ENCODE measurements around the gene CLSTN3.

The CLSTN3 gene

DNA sequence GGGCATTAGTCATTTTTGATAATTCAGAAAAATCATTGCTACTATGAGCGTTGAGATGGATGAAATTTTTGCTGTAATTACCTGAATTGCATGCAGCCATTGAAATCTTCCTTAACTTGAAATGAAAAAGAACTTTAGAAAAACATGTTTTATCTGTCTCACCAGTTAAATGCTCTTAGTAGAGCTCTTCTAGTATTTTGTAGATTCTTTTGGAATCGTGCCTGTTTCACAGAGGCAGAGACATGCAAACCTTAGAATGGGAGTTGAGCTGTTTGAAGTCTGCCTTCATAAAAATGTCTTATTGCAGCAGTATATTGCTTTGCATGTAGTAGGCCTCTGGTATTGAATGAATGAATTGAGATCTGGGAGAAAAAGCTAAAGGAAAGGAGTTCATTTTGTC lies 63.5 kb downstream of the CLSTN3 start:
- DNase-seq, result no peak

DNA sequence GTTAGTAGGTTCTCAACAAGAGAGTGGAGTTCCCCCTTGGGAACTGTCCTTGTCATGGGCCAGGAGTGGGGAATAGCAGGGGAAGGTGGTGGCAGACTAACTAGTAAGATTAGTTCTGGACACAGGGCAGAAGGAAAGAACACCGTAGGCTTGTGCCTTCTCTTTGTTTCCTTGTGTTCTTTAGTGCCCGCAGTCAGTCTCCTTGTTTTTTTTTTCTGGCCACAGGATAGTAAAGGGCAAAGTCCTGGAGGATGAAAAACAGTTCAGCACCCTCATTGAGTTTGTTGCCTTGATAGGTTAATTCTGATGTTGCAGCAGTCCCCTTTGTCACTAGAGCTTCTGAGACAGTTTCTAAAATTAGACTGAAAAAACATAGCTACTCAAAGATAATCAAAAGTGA lies 67.7 kb downstream of the CLSTN3 start:
- no peak for DNase-seq

DNA sequence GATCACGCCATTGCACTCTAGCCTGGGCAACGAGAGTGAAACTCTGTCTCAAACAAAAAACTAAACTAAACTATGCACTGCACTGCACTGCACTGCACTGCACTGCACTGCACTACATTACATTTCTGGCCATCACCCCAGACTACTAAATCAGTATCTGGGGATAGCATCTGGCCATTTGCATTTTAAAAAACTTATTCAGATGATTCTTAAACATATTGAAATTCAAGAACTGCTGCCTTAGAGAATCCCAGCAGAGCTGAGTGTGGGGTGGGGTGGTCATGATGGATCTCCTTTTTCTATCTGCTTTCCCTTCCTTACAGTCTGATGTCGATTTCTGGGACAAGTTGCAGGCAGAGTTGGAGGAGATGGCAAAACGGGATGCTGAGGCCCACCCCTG lies 72.9 kb downstream of the CLSTN3 start:
- no peak for DNase-seq

DNA sequence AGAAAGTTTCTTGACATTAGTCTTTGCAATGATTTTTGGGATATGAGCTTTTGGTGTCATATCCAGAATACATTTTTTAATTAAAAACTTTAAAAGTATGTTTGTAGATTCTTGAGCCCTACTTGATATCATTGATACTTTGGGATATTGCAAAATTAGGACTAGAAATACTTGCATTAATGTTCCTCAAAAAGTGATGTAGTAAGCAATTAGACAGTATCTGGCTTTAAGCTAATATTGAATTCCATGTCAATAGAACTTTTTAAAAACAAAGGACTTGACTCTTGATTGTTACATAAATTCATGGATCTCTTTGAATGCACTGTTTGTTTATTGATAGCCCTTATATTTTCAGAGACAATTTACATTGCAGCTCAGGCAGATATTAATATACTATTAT lies 74.9 kb downstream of the CLSTN3 start:
- DNase-seq, result no peak

DNA sequence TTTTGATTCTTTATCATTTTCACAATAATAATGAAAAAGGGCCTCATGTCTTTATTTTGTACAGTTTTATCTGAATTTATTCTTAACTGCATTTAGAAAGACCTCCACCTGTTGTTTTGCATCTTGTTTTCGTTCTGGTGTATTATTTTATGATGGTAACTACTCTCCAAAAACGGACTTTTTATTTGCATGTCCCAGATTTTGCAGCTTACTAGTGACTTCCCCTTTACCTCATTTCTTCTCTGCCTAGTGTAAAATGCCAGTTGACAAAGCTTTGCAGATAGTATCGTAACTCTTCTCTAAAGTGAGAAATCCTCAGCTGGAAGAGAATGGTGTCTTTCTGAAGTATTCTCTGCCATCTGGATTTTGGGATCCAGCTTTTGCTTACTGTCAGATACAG lies 76.5 kb downstream of the CLSTN3 start:
- no peak for DNase-seq

DNA sequence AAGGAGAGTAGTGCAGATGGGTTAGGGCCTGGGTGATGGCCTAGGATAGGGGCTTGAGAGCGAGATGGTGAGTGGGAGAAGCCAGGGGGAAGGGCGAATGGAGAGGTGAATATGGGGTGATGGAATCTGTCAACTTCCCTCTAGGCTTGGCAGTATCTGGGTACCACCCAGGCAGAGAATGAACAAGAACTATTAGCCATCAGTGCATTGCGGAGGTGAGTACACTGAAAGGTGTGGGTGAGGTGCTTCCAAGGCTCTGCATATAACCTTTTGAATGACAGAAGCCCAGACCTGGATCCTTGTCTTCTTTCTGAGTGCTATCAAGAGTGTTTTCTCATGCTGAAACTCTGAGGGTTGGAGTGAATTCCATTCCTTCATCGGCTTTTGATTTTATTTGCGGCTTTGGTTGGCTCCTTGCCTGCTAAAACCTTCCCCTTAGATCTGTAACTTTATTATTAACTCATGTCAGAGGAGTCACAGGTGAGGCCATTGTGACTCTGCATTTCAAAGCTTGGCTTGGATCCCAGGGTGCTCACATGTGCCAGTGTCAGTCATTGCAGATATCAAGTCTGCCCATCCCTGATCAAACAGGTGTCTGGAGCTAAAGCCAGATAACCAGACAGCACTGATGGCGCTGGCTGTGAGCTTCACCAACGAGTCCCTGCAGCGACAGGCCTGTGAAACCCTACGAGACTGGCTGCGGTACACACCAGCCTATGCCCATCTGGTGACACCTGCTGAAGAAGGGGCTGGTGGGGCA lies 77.9 kb downstream of the CLSTN3 start:
- DNase-seq, result no peak

Measured in NCI-H1048 (cell line).